Neuronal stem cell (in vitro differentiated cells): ENCODE data around the gene NT5DC4.

ENCODE experiments used
- DNase-seq: peaks from one replicate; pipeline ENCODE4 v3.0.0-alpha.2; 2013; ENCODE audit warnings: low spot score
- H2AFZ ChIP-seq: one replicate; pipeline ENCODE4 v1.6.1; 2013; ENCODE audit warnings: mild to moderate bottlenecking, low read length, inconsistent platforms
- H2AK5ac ChIP-seq: 2 replicates; pipeline ENCODE4 v1.6.1; 2013; ENCODE audit warnings: low read depth, mild to moderate bottlenecking, inconsistent platforms, low read length, moderate library complexity, mixed read lengths
- H2BK120ac ChIP-seq: 2 replicates; pipeline ENCODE4 v1.6.1; 2013; ENCODE audit warnings: low read depth, mild to moderate bottlenecking, inconsistent platforms, low read length, moderate library complexity, mixed read lengths
- H2BK12ac ChIP-seq: one replicate; pipeline ENCODE4 v1.6.1; 2013; ENCODE audit warnings: low read length, inconsistent platforms
- H2BK15ac ChIP-seq: 2 replicates; pipeline ENCODE4 v1.6.1; 2013; ENCODE audit warnings: mild to moderate bottlenecking, low read length, inconsistent platforms, mixed read lengths
- H2BK5ac ChIP-seq: one replicate; pipeline ENCODE4 v1.6.1; 2013; ENCODE audit warnings: inconsistent platforms, mild to moderate bottlenecking, low read length, moderate library complexity
- H3K14ac ChIP-seq: one replicate; pipeline ENCODE4 v1.6.1; 2013; ENCODE audit warnings: low read length, inconsistent platforms
- H3K18ac ChIP-seq: 2 replicates; pipeline ENCODE4 v1.6.1; 2013; ENCODE audit warnings: low read length, inconsistent platforms
- H3K23ac ChIP-seq: 2 replicates; pipeline ENCODE4 v1.6.1; 2013; ENCODE audit warnings: low read depth, mild to moderate bottlenecking, mixed read lengths, low read length, inconsistent platforms; ENCODE audit not compliant: poor library complexity
- H3K27ac ChIP-seq: replicated peaks from 3 replicates; pipeline ENCODE4 v1.5.1; 2013; ENCODE audit warnings: low read length, inconsistent platforms
- H3K27me3 ChIP-seq, 3 experiments: 2 replicates each; pipeline ENCODE4 v1.6.1; 2013; ENCODE audit warnings: low read length in 3 of 3, mild to moderate bottlenecking in 2 of 3, inconsistent platforms in 1 of 3, low read depth in 1 of 3, mixed read lengths in 1 of 3, moderate library complexity in 1 of 3; ENCODE audit not compliant: control insufficient read depth in 3 of 3, insufficient read depth in 3 of 3
- H3K36me3 ChIP-seq, 2 donors: replicated peaks in 1 of 2; 2 replicates each; pipeline ENCODE4 v1.6.1; 2013; ENCODE audit warnings: low read length in 2 of 2; ENCODE audit not compliant: control insufficient read depth in 2 of 2, insufficient read depth in 2 of 2
- H3K4ac ChIP-seq: 2 replicates; pipeline ENCODE4 v1.6.1; 2013; ENCODE audit warnings: inconsistent platforms, mild to moderate bottlenecking, low read length, moderate library complexity
- H3K4me1 ChIP-seq, 2 donors: 1 replicate in 1 of 2; 2 replicates in 1 of 2; pipeline ENCODE4 v1.6.1; 2013; ENCODE audit warnings: low read length in 2 of 2, low read depth in 1 of 2; ENCODE audit not compliant: control insufficient read depth in 2 of 2, insufficient read depth in 1 of 2
- H3K4me2 ChIP-seq: one replicate; pipeline ENCODE4 v1.6.1; 2013; ENCODE audit warnings: mild to moderate bottlenecking, low read length, inconsistent platforms; ENCODE audit not compliant: insufficient read depth, poor library complexity, severe bottlenecking
- H3K4me3 ChIP-seq, 2 donors: 2 replicates each; pipeline ENCODE4 v1.5.1; 2013; ENCODE audit warnings: low read length in 2 of 2, mild to moderate bottlenecking in 2 of 2, inconsistent platforms in 1 of 2, moderate library complexity in 1 of 2
- H3K79me1 ChIP-seq: one replicate; pipeline ENCODE4 v1.6.1; 2013; ENCODE audit warnings: low read depth, mild to moderate bottlenecking, inconsistent platforms, low read length, moderate library complexity
- H3K9ac ChIP-seq: one replicate; pipeline ENCODE4 v1.6.1; 2013; ENCODE audit warnings: mild to moderate bottlenecking, low read depth, low read length, inconsistent platforms; ENCODE audit not compliant: poor library complexity
- H3K9me3 ChIP-seq, 2 donors: replicated peaks in 1 of 2; 2 replicates each; pipeline versions ENCODE3 to v1.6.1; 2013; ENCODE audit warnings: low read length in 2 of 2, mild to moderate bottlenecking in 2 of 2, inconsistent platforms in 1 of 2, low read depth in 1 of 2, mixed read lengths in 1 of 2, moderate library complexity in 1 of 2; ENCODE audit not compliant: control insufficient read depth in 2 of 2, insufficient read depth in 1 of 2
- H4K8ac ChIP-seq: one replicate; pipeline ENCODE4 v1.6.1; 2013; ENCODE audit warnings: low read depth, mild to moderate bottlenecking, inconsistent platforms, low read length, moderate library complexity
- H4K91ac ChIP-seq: one replicate; pipeline ENCODE4 v1.6.1; 2013; ENCODE audit warnings: low read length, low read depth, mild to moderate bottlenecking, inconsistent platforms; ENCODE audit not compliant: poor library complexity
- WGBS, 2 donors: extraction: QIAGEN DNeasy Blood & Tissue Kit; methylation state at CpG; one replicate each; pipeline ENCODE4 v1.1.7; 2013; ENCODE audit warnings: missing lambda C conversion rate in 2 of 2, mixed read lengths in 1 of 2; ENCODE audit not compliant: insufficient read length in 2 of 2, insufficient replicate concordance in 1 of 2; ENCODE audit errors: extremely low coverage in 2 of 2; 5-methylcytosine and 5-hydroxymethylcytosine counted together

Gene NT5DC4

GRCh38 chr2:112740527-112740926 lies 19.7 kb downstream of the NT5DC4 start:
- H4K8ac ChIP-seq: no peak overlapping the region
- no peak overlapping the region for H3K14ac ChIP-seq
- H2BK12ac ChIP-seq: no peak overlapping the region
- no peak overlapping the region for H3K9ac ChIP-seq
- no peaks in the 10 kb centered on the region for H3K27me3 ChIP-seq
- no peak overlapping the region for H3K18ac ChIP-seq
- no peak overlapping the region for H4K91ac ChIP-seq
- H2AK5ac ChIP-seq: no peak overlapping the region
- H2AFZ ChIP-seq: no peak overlapping the region
- no peak overlapping the region for H2BK15ac ChIP-seq
- H3K27ac ChIP-seq: no peak overlapping the region
- no CpG with 5 or more reads among the region's 7 CpGs for WGBS, 2 donors
- H3K4me2 ChIP-seq: no peak overlapping the region
- no peak overlapping the region for H2BK5ac ChIP-seq
- H3K79me1 ChIP-seq: no peaks in the 10 kb centered on the region
- no peaks in the 10 kb centered on the region for H3K4me1 ChIP-seq
- H3K9me3 ChIP-seq: no peaks in the 10 kb centered on the region
- peaks cover 22 to 90% of the 10 kb centered on the region in 2 donors for H3K36me3 ChIP-seq
- H3K23ac ChIP-seq: no peak overlapping the region
- no peak overlapping the region for H3K4ac ChIP-seq
- DNase-seq: no peak
- H2BK120ac ChIP-seq: no peak overlapping the region
- no peak overlapping the region for H3K4me3 ChIP-seq

GRCh38 chr2:112749755-112750559 lies 29.1 kb downstream of the NT5DC4 start:
- Histone ChIP-seq H4K91ac (no peak overlapping the region), H3K36me3 (peaks cover 21 to 95% of the 10 kb centered on the region in 2 donors), H3K23ac (no peak overlapping the region), H3K27ac (no peak overlapping the region), H3K18ac (no peak overlapping the region), H2BK120ac (no peak overlapping the region), H3K79me1 (peaks cover 4% of the 10 kb centered on the region), H2BK12ac (no peak overlapping the region), H3K4me2 (no peak overlapping the region), H3K4me1 (no peaks in the 10 kb centered on the region), H2AK5ac (no peak overlapping the region), H3K14ac (no peak overlapping the region), H2AFZ (peak overlapping the region; percentile 24), H3K27me3 (no peaks in the 10 kb centered on the region), H3K9ac (no peak overlapping the region), H3K4me3 (peak overlapping the region in 1 of 2 donors; percentile 7), H2BK15ac (no peak overlapping the region), H4K8ac (no peak overlapping the region), H3K9me3 (no peaks in the 10 kb centered on the region), H3K4ac (no peak overlapping the region), H2BK5ac (no peak overlapping the region)
- DNase-seq: peak; percentile 46
- WGBS, 2 donors: no CpG with 5 or more reads among the region's 9 CpGs

GRCh38 chr2:112750560-112750843 lies 29.7 kb downstream of the NT5DC4 start:
- DNase-seq: no peak
- no peak overlapping the region for H4K8ac ChIP-seq
- no peak overlapping the region for H2BK5ac ChIP-seq
- peaks cover 24 to 96% of the 10 kb centered on the region in 2 donors for H3K36me3 ChIP-seq
- no peaks in the 10 kb centered on the region for H3K4me1 ChIP-seq
- no peak overlapping the region for H3K4ac ChIP-seq
- no peak overlapping the region for H2AFZ ChIP-seq
- H3K18ac ChIP-seq: no peak overlapping the region
- H2BK12ac ChIP-seq: no peak overlapping the region
- H4K91ac ChIP-seq: no peak overlapping the region
- no peak overlapping the region for H2AK5ac ChIP-seq
- no peak overlapping the region for H3K27ac ChIP-seq
- no peaks in the 10 kb centered on the region for H3K9me3 ChIP-seq
- H3K14ac ChIP-seq: no peak overlapping the region
- peaks cover 4% of the 10 kb centered on the region for H3K79me1 ChIP-seq
- H3K27me3 ChIP-seq: no peaks in the 10 kb centered on the region
- no peak overlapping the region for H2BK15ac ChIP-seq
- H3K4me3 ChIP-seq: no peak overlapping the region
- no peak overlapping the region for H3K9ac ChIP-seq
- H3K23ac ChIP-seq: no peak overlapping the region
- no peak overlapping the region for H2BK120ac ChIP-seq
- no peak overlapping the region for H3K4me2 ChIP-seq

- Histone ChIP-seq H3K4me3 (no peak overlapping the region), H2BK5ac (no peak overlapping the region), H4K8ac (no peak overlapping the region), H2BK120ac (no peak overlapping the region), H3K4me2 (no peak overlapping the region), H2AK5ac (no peak overlapping the region), H3K23ac (no peak overlapping the region), H3K4me1 (no peaks in the 10 kb centered on the region), H3K27ac (no peak overlapping the region), H3K4ac (no peak overlapping the region), H2BK15ac (no peak overlapping the region), H4K91ac (no peak overlapping the region), H3K79me1 (peaks cover 4% of the 10 kb centered on the region), H3K36me3 (peaks cover 29 to 96% of the 10 kb centered on the region in 2 donors), H2BK12ac (no peak overlapping the region), H3K14ac (no peak overlapping the region), H3K9ac (no peak overlapping the region), H3K9me3 (no peaks in the 10 kb centered on the region), H2AFZ (no peak overlapping the region), H3K27me3 (no peaks in the 10 kb centered on the region), H3K18ac (no peak overlapping the region)
- DNase-seq: no peak
These were observed 30.8 kb downstream of the NT5DC4 start for GRCh38 chr2:112751451-112752197.
